UCSD-AML1 (cell line): ENCODE measurements around the gene ADCY4.

ENCODE experiments used
- DNase-seq: peaks from one replicate; lab custom pipeline; 2025; ENCODE audit not compliant: unreplicated experiment; lab: John Stamatoyannopoulos, UW

Gene ADCY4

GRCh38 chr14:24317141-24317928 is 17.5 kb downstream of the ADCY4 start:
- no peak for DNase-seq

- DNase-seq, result no peak
Observed at GRCh38 chr14:24316597-24316950, 18.3 kb downstream of the ADCY4 start.

- no peak for DNase-seq
Observed at GRCh38 chr14:24315807-24316596, 18.9 kb downstream of the ADCY4 start.

GRCh38 chr14:24315243-24315806 is 19.5 kb downstream of the ADCY4 start:
- DNase-seq, result no peak

- no peak for DNase-seq
Observed at GRCh38 chr14:24314377-24315193, 20.3 kb downstream of the ADCY4 start.

GRCh38 chr14:24313913-24314312 is 21.0 kb downstream of the ADCY4 start:
- no peak for DNase-seq

- peak; percentile 80 for DNase-seq
Observed at GRCh38 chr14:24312736-24313507, 21.9 kb downstream of the ADCY4 start.

GRCh38 chr14:24311837-24312615 is 22.8 kb downstream of the ADCY4 start:
- DNase-seq, result no peak

- no peak for DNase-seq
Observed at GRCh38 chr14:24310646-24311604, 23.9 kb downstream of the ADCY4 start, which contains the start of gene LTB4R. LTB4R (plus strand) TSS chr14:24311502; CDS start chr14:24315652, 4,150 bp downstream.

- DNase-seq, result no peak
Observed at GRCh38 chr14:24310265-24310645, 24.6 kb downstream of the ADCY4 start.

GRCh38 chr14:24309538-24310264 is 25.2 kb downstream of the ADCY4 start, which contains the start of gene LTB4R2:
LTB4R2 (plus strand) TSS chr14:24310140; CDS start chr14:24310665, 525 bp downstream.
- no peak for DNase-seq

GRCh38 chr14:24308342-24309124 is 26.3 kb downstream of the ADCY4 start:
- no peak for DNase-seq

- DNase-seq, result peak; percentile 60
Observed at GRCh38 chr14:24307575-24308341, 27.1 kb downstream of the ADCY4 start, which contains the start of gene CIDEB. CIDEB (minus strand) TSS chr14:24307977; CDS start chr14:24307858, 119 bp downstream.

GRCh38 chr14:24307156-24307574 is 27.7 kb downstream of the ADCY4 start:
- no peak for DNase-seq

GRCh38 chr14:24304019-24304387 is 30.9 kb downstream of the ADCY4 start:
- DNase-seq, result no peak
